ENCODE measurements around the gene LTB4R.

DNA sequence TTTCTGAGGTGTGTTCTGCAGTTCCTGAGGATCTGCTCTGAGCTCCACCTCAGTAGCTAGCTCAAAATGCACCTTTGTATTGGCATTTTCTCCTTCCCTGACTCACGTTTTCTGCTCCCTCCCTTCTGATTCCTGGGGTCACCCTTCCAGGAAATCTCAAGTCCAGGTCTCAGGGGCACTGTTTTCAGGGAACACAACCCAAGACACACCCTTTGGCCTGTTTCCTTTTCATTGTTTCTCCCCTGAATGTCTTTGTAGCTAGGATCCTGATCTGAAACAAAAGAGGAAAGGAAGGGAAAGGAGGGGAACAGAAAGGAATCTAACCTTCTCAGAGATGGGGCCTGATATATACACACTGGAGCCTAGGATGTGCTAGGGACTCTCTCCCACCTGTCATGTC is 35.8 kb downstream of the LTB4R start:
- TF ChIP-seq POU5F1 (IDR thresholded peaks at IDR 0.05; ENCODE audit: borderline replicate concordance, low read depth, low read length, partially characterized antibody) (no peak), SIN3A (IDR thresholded peaks at IDR 0.05; ENCODE audit: borderline replicate concordance in 2 of 2, control insufficient read depth in 1 of 2, low read depth in 2 of 2, low read length in 2 of 2) (no peak), CTCF (IDR thresholded peaks at IDR 0.05 in 2 of 3, conservative IDR thresholded peaks at IDR 0.05 in 1 of 3; ENCODE audit: insufficient read depth in 2 of 3, low read depth in 1 of 3, low read length in 3 of 3) (no peak), POLR2A (conservative IDR thresholded peaks at IDR 0.05) (no peak), SMARCB1 (IDR thresholded peaks at IDR 0.05; ENCODE audit: insufficient read length, low read depth) (no peak), ZNF444 (CRISPR knock-in tag; IDR thresholded peaks at IDR 0.05) (no peak), POLR2AphosphoS5 (IDR thresholded peaks at IDR 0.05; ENCODE audit: control insufficient read depth, insufficient read depth, low read depth, low read length) (no peak), ZNF280B (CRISPR knock-in tag; IDR thresholded peaks at IDR 0.05) (no peak), SRSF1 (IDR thresholded peaks at IDR 0.05; ENCODE audit: low read depth, low read length) (no peak), CEBPB (tag; IDR thresholded peaks at IDR 0.05) (no peak), POLR2B (IDR thresholded peaks at IDR 0.05; ENCODE audit: low read depth, partially characterized antibody) (no peak), LEF1 (IDR thresholded peaks at IDR 0.05) (no peak)

Data from K562 (cell line).